ENCODE results near the gene TSHZ2. TPM values are rescaled to one million over a fixed set of nuclear protein-coding genes. Genes with fewer than 3 reads are reported as not detected.

Gene TSHZ2
- 33.1 TPM for total RNA-seq

- peak; percentile 60 for DNase-seq (ENCODE audit: low spot score)
- peak; percentile 77 for ATAC-seq
These were observed at the start of gene TSHZ2 for GRCh38 chr20:52972190-52972937. TSS of gene TSHZ2 (plus strand) at chr20:52972358. CDS start at chr20:52973294, 936 bp downstream.

GRCh38 chr20:52922436-52922835, 49.7 kb upstream of the TSHZ2 start:
- no peak for DNase-seq (ENCODE audit: low spot score)
- intact Hi-C loops (cut with DNase I), result no loop called here
- no peak for ATAC-seq

More at GRCh38 chr20:52972190-52972937, at the start of gene TSHZ2:
- intact Hi-C loops (cut with DNase I), result no loop called here

- intact Hi-C loops (cut with DNase I), result no loop called here
- no peak for ATAC-seq
These were observed 48.8 kb upstream of the TSHZ2 start for GRCh38 chr20:52923123-52923937.

GRCh38 chr20:52924411-52925271, 47.5 kb upstream of the TSHZ2 start:
- no peak for ATAC-seq
- intact Hi-C loops (cut with DNase I), result no loop called here
- DNase-seq (ENCODE audit: low spot score), result no peak

More at GRCh38 chr20:52923123-52923937, 48.8 kb upstream of the TSHZ2 start:
- no peak for DNase-seq (ENCODE audit: low spot score)

GRCh38 chr20:52926505-52926904, 45.7 kb upstream of the TSHZ2 start:
- intact Hi-C loops (cut with DNase I), result no loop called here
- DNase-seq (ENCODE audit: low spot score), result no peak
- ATAC-seq, result no peak

- DNase-seq (ENCODE audit: low spot score), result no peak
- no peak for ATAC-seq
- intact Hi-C loops (cut with DNase I), result no loop called here
These were observed 38.3 kb upstream of the TSHZ2 start for GRCh38 chr20:52933867-52934266.

- no peak for ATAC-seq
- intact Hi-C loops (cut with DNase I), result no loop called here
These were observed 35.5 kb upstream of the TSHZ2 start for GRCh38 chr20:52936351-52937340.

GRCh38 chr20:52937591-52938100, 34.5 kb upstream of the TSHZ2 start:
- no peak for DNase-seq (ENCODE audit: low spot score)
- ATAC-seq, result no peak
- intact Hi-C loops (cut with DNase I), result no loop called here

More at GRCh38 chr20:52936351-52937340, 35.5 kb upstream of the TSHZ2 start:
- DNase-seq (ENCODE audit: low spot score), result no peak

GRCh38 chr20:52939141-52939540, 33.0 kb upstream of the TSHZ2 start:
- DNase-seq (ENCODE audit: low spot score) (no peak), ATAC-seq (no peak)
- intact Hi-C loops (cut with DNase I), result no loop called here

- ATAC-seq (no peak), DNase-seq (ENCODE audit: low spot score) (no peak)
- intact Hi-C loops (cut with DNase I), result no loop called here
These were observed 30.4 kb upstream of the TSHZ2 start for GRCh38 chr20:52941808-52942207.

- no peak for ATAC-seq
- DNase-seq (ENCODE audit: low spot score), result no peak
- intact Hi-C loops (cut with DNase I), result no loop called here
These were observed 28.8 kb upstream of the TSHZ2 start for GRCh38 chr20:52943185-52943841.

GRCh38 chr20:52945268-52945667, 26.9 kb upstream of the TSHZ2 start:
- no peak for ATAC-seq
- DNase-seq (ENCODE audit: low spot score), result no peak
- intact Hi-C loops (cut with DNase I), result no loop called here

- DNase-seq (ENCODE audit: low spot score) (no peak), ATAC-seq (no peak)
- intact Hi-C loops (cut with DNase I), result no loop called here
These were observed 26.2 kb upstream of the TSHZ2 start for GRCh38 chr20:52945862-52946522.

GRCh38 chr20:52948491-52948890, 23.7 kb upstream of the TSHZ2 start:
- DNase-seq (ENCODE audit: low spot score) (no peak), ATAC-seq (no peak)
- intact Hi-C loops (cut with DNase I), result no loop called here

GRCh38 chr20:52953020-52953419, 19.1 kb upstream of the TSHZ2 start:
- intact Hi-C loops (cut with DNase I), result no loop called here
- DNase-seq (ENCODE audit: low spot score) (no peak), ATAC-seq (no peak)

GRCh38 chr20:52954849-52955248, 17.3 kb upstream of the TSHZ2 start:
- no peak for ATAC-seq
- intact Hi-C loops (cut with DNase I), result no loop called here
- no peak for DNase-seq (ENCODE audit: low spot score)

GRCh38 chr20:52958211-52958610, 13.9 kb upstream of the TSHZ2 start:
- intact Hi-C loops (cut with DNase I), result no loop called here
- DNase-seq (ENCODE audit: low spot score), result no peak
- no peak for ATAC-seq
